ENCODE data around the gene RBM22. TPM values are rescaled to one million over a fixed set of nuclear protein-coding genes. Genes with fewer than 3 reads are reported as not detected.

RBM22 gene
- total and polyA plus RNA-seq, 2 of the 8 experiments (the other 6 are each of a cell fraction or from before 2014, with no cell fraction given): 20.8 to 33.9 TPM

GRCh38 chr5:150642991-150643710 is 57.7 kb downstream of the RBM22 start:
- no peaks in the 10 kb centered on the region for H3K36me3 ChIP-seq (ENCODE audit: control insufficient read depth in 2 of 4, insufficient read depth in 4 of 4, low read length in 3 of 4)
- no peaks in the 10 kb centered on the region for H3K79me1 ChIP-seq (ENCODE audit: low read depth, low read length)
- no peak overlapping the region for H4K8ac ChIP-seq (ENCODE audit: extremely low read depth, insufficient read depth, low read length)
- no peak overlapping the region for H2AFZ ChIP-seq (ENCODE audit: low read length)
- CTCF ChIA-PET (ENCODE audit: partially characterized antibody): interaction anchor here (0.5 to 18.4 kb wide), 14 partner anchors 9 to 188 kb away, joined by 3 to 247 read pairs (median 4); partner anchors contain the start of gene MYOZ3
- no peak overlapping the region for H3K4me2 ChIP-seq (ENCODE audit: insufficient read depth in 1 of 2, low read depth in 2 of 2, low read length in 2 of 2)
- no peak overlapping the region for H2BK15ac ChIP-seq (ENCODE audit: low read length)
- no peak overlapping the region for H3K4ac ChIP-seq (replicated peaks; ENCODE audit: insufficient read length, low read depth, low read length)
- no peak overlapping the region for H2BK12ac ChIP-seq (ENCODE audit: low read depth, low read length)
- DNase-seq (ENCODE audit: low read depth in 1 of 2, low spot score in 2 of 2) (no peak), FAIRE-seq (no peak)
- no peak overlapping the region for H2BK5ac ChIP-seq (ENCODE audit: low read depth, low read length)
- TF ChIP-seq RFX5 (IDR thresholded peaks at IDR 0.05; ENCODE audit: borderline replicate concordance, low read depth, low read length): no peak
- TF ChIP-seq SRF (IDR thresholded peaks at IDR 0.05; ENCODE audit: low read depth, low read length): no peak
- no peak for TF ChIP-seq KDM4A (IDR thresholded peaks at IDR 0.05; ENCODE audit: low read depth, low read length, severe bottlenecking)
- no peak for TF ChIP-seq BRCA1 (IDR thresholded peaks at IDR 0.05; ENCODE audit: low read depth, low read length)
- no peak for TF ChIP-seq EZH2 (IDR thresholded peaks at IDR 0.05; ENCODE audit: low read depth, low read length, severe bottlenecking)
- TF ChIP-seq SIX5 (IDR thresholded peaks at IDR 0.05; ENCODE audit: low read depth, low read length): no peak
- TF ChIP-seq SIN3A (conservative IDR thresholded peaks at IDR 0.05 in 1 of 2, IDR thresholded peaks at IDR 0.05 in 1 of 2; ENCODE audit: low read depth in 1 of 2, low read length in 2 of 2): no peak
- TF ChIP-seq CEBPB (IDR thresholded peaks at IDR 0.05; ENCODE audit: low read depth, low read length): no peak
- TF ChIP-seq CBX8 (IDR thresholded peaks at IDR 0.05; ENCODE audit: borderline replicate concordance, low read depth, low read length): no peak
- TF ChIP-seq YY1 (IDR thresholded peaks at IDR 0.05; ENCODE audit: low read depth, low read length): no peak
- TF ChIP-seq ZNF274 (IDR thresholded peaks at IDR 0.05; ENCODE audit: borderline replicate concordance, extremely low read depth, low read length): no peak
- no peak overlapping the region for H2AK5ac ChIP-seq (ENCODE audit: low read depth, low read length)
- peaks cover 0 to 16% (median 9%) of the 10 kb centered on the region in 4 experiments; a peak in 6 of 7 replicates for H3K4me1 ChIP-seq (replicated peaks in 1 of 4; ENCODE audit: control insufficient read depth in 3 of 4, insufficient read depth in 4 of 4, low read length in 3 of 4)
- H3K4me3 ChIP-seq (ENCODE audit: extremely low read depth in 1 of 4, insufficient read depth in 2 of 4, low read depth in 3 of 4, low read length in 4 of 4): no peak overlapping the region
- POLR2A ChIA-PET (ENCODE audit: partially characterized antibody): interaction anchor here (0.5 to 2.6 kb wide), 5 partner anchors 10 to 168 kb away, joined by 3 to 7 read pairs (median 3); no protein-coding TSS in a partner anchor
- no peak overlapping the region for H2BK20ac ChIP-seq (ENCODE audit: low read length)
- 86% methylated on average over 9 of the region's 12 CpGs; no CpG with 5 or more reads in 1 of the 2 experiments for WGBS, 2 experiments (ENCODE audit: extremely low coverage in 1 of 2, insufficient coverage in 1 of 2, insufficient read length in 1 of 2, insufficient replicate concordance in 2 of 2, low coverage in 1 of 2, low lambda C conversion rate in 2 of 2, missing lambda C conversion rate in 1 of 2)
- H4K20me1 ChIP-seq (replicated peaks in 1 of 2; ENCODE audit: control insufficient read depth in 1 of 2, insufficient read depth in 2 of 2, low read length in 2 of 2): no peaks in the 10 kb centered on the region
- no peak overlapping the region for H3K14ac ChIP-seq (ENCODE audit: insufficient read length)
- H3K9ac ChIP-seq (replicated peaks in 1 of 4; ENCODE audit: extremely low read depth in 1 of 4, low read depth in 3 of 4, low read length in 3 of 4): no peak overlapping the region
- H4K91ac ChIP-seq (replicated peaks; ENCODE audit: insufficient read length, low read length): no peak overlapping the region
- H3K56ac ChIP-seq (replicated peaks; ENCODE audit: insufficient read length, low read depth, low read length): no peak overlapping the region
- H4K5ac ChIP-seq (ENCODE audit: insufficient read length, low read depth, low read length): no peak overlapping the region
- H3K23me2 ChIP-seq (ENCODE audit: low read depth, low read length): no peaks in the 10 kb centered on the region
- no peak overlapping the region for H3K18ac ChIP-seq (ENCODE audit: extremely low read depth, low read length)
- H3K79me2 ChIP-seq (ENCODE audit: control insufficient read depth in 1 of 2, insufficient read depth in 2 of 2, low read length in 2 of 2): no peaks in the 10 kb centered on the region
- H3K27ac ChIP-seq (ENCODE audit: low read depth, low read length): no peak overlapping the region
- H3K27me3 ChIP-seq (replicated peaks in 1 of 4; ENCODE audit: control insufficient read depth in 3 of 4, extremely low read depth in 1 of 4, insufficient read depth in 3 of 4, low read length in 3 of 4): no peaks in the 10 kb centered on the region
- H2BK120ac ChIP-seq (replicated peaks; ENCODE audit: low read depth, low read length): no peak overlapping the region
- H3K23ac ChIP-seq (ENCODE audit: insufficient read length): no peak overlapping the region
- H3K9me3 ChIP-seq (ENCODE audit: insufficient read depth in 2 of 2, low read depth in 1 of 2, low read length in 1 of 2): no peaks in the 10 kb centered on the region

Measured in H1 (cell line).